GM12891 (cell line): ENCODE measurements around the gene RBM33.

Experiments
- POLR2A ChIP-seq: IDR thresholded peaks from 2 replicates; pipeline ENCODE4 v1.6.1; 2011; ENCODE audit warnings: low read depth, low read length, control low read depth
- POLR2AphosphoS5 ChIP-seq: IDR thresholded peaks from 2 replicates; pipeline ENCODE4 v1.6.1; 2011; ENCODE audit warnings: low read depth, low read length, control low read depth

GRCh38 chr7:155652156-155653114, 8.0 kb downstream of the RBM33 start:
- TF ChIP-seq POLR2A (no peak), POLR2AphosphoS5 (no peak)
